GM19099 (cell line): ENCODE measurements around the gene DENND4B.

ENCODE experiments used
- POLR2A ChIP-seq: IDR thresholded peaks from 3 replicates; pipeline ENCODE4 v1.6.1; 2011; ENCODE audit warnings: low read depth; ENCODE audit not compliant: insufficient read length; ENCODE audit errors: extremely low read depth

DENND4B gene

GRCh38 chr1:153928245-153928644 lies 18.3 kb downstream of the DENND4B start:
- no peak for TF ChIP-seq POLR2A

GRCh38 chr1:153926405-153926804 lies 20.1 kb downstream of the DENND4B start:
- TF ChIP-seq POLR2A, result no peak

- peak; percentile 80 for TF ChIP-seq POLR2A
Observed at GRCh38 chr1:153922972-153923925, 23.3 kb downstream of the DENND4B start, which contains the start of gene GATAD2B. Gene GATAD2B (minus strand): TSS chr1:153922972. CDS start chr1:153828347, 94,625 bp downstream.

- TF ChIP-seq POLR2A, result no peak
Observed at GRCh38 chr1:153922076-153922971, 24.2 kb downstream of the DENND4B start.

- TF ChIP-seq POLR2A, result no peak
Observed at GRCh38 chr1:153921803-153922075, 24.8 kb downstream of the DENND4B start.

- TF ChIP-seq POLR2A, result no peak
Observed at GRCh38 chr1:153921080-153921802, 25.3 kb downstream of the DENND4B start.

- TF ChIP-seq POLR2A, result no peak
Observed at GRCh38 chr1:153919876-153920852, 26.4 kb downstream of the DENND4B start.

GRCh38 chr1:153916297-153916696 lies 30.2 kb downstream of the DENND4B start:
- no peak for TF ChIP-seq POLR2A

GRCh38 chr1:153912349-153912748 lies 34.2 kb downstream of the DENND4B start:
- TF ChIP-seq POLR2A, result no peak

- TF ChIP-seq POLR2A, result no peak
Observed at GRCh38 chr1:153908071-153908470, 38.4 kb downstream of the DENND4B start.

GRCh38 chr1:153907134-153907533 lies 39.4 kb downstream of the DENND4B start:
- TF ChIP-seq POLR2A, result no peak

GRCh38 chr1:153906396-153906795 lies 40.1 kb downstream of the DENND4B start:
- no peak for TF ChIP-seq POLR2A

- TF ChIP-seq POLR2A, result no peak
Observed at GRCh38 chr1:153903841-153904455, 42.6 kb downstream of the DENND4B start.
